Left forelimb (tissue), 1 donor: ENCODE measurements around the gene NOTCH1.

Source experiments
- DNase-seq: peaks from one replicate; pipeline ENCODE4 v3.0.0-alpha.2; 2018; ENCODE audit warnings: low spot score

The NOTCH1 gene

GRCh38 chr9:136463578-136463977, 82.3 kb downstream of the NOTCH1 start:
- no peak for DNase-seq

GRCh38 chr9:136462664-136463063, 83.2 kb downstream of the NOTCH1 start:
- DNase-seq: no peak

GRCh38 chr9:136460772-136461325, 85.0 kb downstream of the NOTCH1 start:
- DNase-seq: no peak

GRCh38 chr9:136459425-136459824, 86.4 kb downstream of the NOTCH1 start:
- DNase-seq: no peak

GRCh38 chr9:136457326-136457725, 88.5 kb downstream of the NOTCH1 start:
- no peak for DNase-seq

GRCh38 chr9:136456258-136456657, 89.6 kb downstream of the NOTCH1 start:
- DNase-seq: no peak

GRCh38 chr9:136455043-136456002, 90.5 kb downstream of the NOTCH1 start:
- DNase-seq: no peak

- DNase-seq: no peak
Measured at GRCh38 chr9:136454026-136454796, 91.6 kb downstream of the NOTCH1 start.

GRCh38 chr9:136453326-136453725, 92.5 kb downstream of the NOTCH1 start:
- no peak for DNase-seq

GRCh38 chr9:136451221-136451877, 94.5 kb downstream of the NOTCH1 start:
- DNase-seq: no peak

- DNase-seq: no peak
Measured at GRCh38 chr9:136448655-136449054, 97.2 kb downstream of the NOTCH1 start.

- no peak for DNase-seq
Measured at GRCh38 chr9:136447173-136447778, 98.6 kb downstream of the NOTCH1 start.

GRCh38 chr9:136445799-136446198, 100.0 kb downstream of the NOTCH1 start:
- no peak for DNase-seq
